ENCODE data around the gene AGTR1. TPM values are rescaled to one million over a fixed set of nuclear protein-coding genes. Genes with fewer than 3 reads are reported as not detected.
A peak's percentile ranks its signal among the peaks of the same experiment; 100 is the strongest.

AGTR1 gene
- total RNA-seq, 1 donor, result 10.5 TPM

DNA sequence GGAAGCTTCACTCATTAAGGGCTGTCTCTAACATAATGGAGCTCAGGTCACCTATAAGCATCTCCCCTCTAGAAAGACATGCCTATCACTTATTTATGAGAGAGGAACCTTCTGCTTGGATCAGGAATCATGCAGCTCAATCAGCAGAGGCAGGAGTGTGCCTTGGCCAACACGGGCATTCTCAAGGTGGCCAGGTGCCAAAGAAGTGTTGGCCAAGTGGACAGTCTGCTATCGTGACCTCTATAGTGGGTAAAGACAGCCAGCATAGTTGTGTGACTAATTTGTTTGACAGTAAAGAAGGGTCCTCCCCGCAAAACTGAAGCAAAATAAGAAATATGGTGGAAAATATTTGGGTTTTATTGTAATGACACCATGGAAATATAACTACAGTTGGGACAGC is 14.7 kb upstream of the AGTR1 start:
- no peak overlapping the region for H3K4me2 ChIP-seq (ENCODE audit: insufficient read depth, low read length)
- no peaks in the 10 kb centered on the region for H3K27me3 ChIP-seq (ENCODE audit: insufficient read depth, low read length)

DNA sequence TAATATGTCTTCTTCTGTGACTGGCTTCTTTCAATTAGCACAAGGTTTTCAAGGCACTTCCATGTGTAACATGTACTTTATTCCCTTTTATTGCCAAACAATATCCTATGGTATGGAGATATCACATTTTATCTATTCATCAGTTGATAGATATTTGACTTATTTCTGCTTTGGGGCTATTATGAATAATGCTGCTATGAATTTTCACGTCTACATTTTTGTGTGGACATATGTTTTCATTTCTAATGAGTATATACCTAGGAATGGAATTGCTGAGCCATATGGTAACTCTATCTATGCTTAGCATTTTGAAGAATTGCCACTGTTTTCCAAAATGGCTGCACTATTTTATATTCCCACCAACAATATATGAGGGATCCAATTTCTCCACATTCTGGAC is 3.6 kb upstream of the AGTR1 start:
- Histone ChIP-seq H2AFZ (ENCODE audit: low read length) (no peak overlapping the region), H3K4me1 (ENCODE audit: insufficient read depth, low read length) (peaks cover 6% of the 10 kb centered on the region), H3K27ac (ENCODE audit: low read depth, low read length) (no peak overlapping the region), H3K36me3 (ENCODE audit: insufficient read depth, low read length) (no peaks in the 10 kb centered on the region), H4K20me1 (ENCODE audit: insufficient read depth, low read length) (no peaks in the 10 kb centered on the region), H3K9me3 (ENCODE audit: low read depth, low read length) (no peaks in the 10 kb centered on the region), H3K4me2 (ENCODE audit: insufficient read depth, low read length) (no peak overlapping the region), H3K27me3 (ENCODE audit: insufficient read depth, low read length) (no peaks in the 10 kb centered on the region), H3K4me3 (ENCODE audit: insufficient read depth, low read length) (no peak overlapping the region), H3K79me2 (ENCODE audit: insufficient read depth, low read length) (no peaks in the 10 kb centered on the region)
- no peak for DNase-seq (ENCODE audit: insufficient read length, low spot score, missing footprints)
- TF ChIP-seq, protein P1, sequence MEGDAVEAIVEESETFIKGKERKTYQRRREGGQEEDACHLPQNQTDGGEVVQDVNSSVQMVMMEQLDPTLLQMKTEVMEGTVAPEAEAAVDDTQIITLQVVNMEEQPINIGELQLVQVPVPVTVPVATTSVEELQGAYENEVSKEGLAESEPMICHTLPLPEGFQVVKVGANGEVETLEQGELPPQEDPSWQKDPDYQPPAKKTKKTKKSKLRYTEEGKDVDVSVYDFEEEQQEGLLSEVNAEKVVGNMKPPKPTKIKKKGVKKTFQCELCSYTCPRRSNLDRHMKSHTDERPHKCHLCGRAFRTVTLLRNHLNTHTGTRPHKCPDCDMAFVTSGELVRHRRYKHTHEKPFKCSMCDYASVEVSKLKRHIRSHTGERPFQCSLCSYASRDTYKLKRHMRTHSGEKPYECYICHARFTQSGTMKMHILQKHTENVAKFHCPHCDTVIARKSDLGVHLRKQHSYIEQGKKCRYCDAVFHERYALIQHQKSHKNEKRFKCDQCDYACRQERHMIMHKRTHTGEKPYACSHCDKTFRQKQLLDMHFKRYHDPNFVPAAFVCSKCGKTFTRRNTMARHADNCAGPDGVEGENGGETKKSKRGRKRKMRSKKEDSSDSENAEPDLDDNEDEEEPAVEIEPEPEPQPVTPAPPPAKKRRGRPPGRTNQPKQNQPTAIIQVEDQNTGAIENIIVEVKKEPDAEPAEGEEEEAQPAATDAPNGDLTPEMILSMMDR (IDR thresholded peaks at IDR 0.05; ENCODE audit: extremely low read depth, low read depth, low read length), result no peak

More for the DNA sequence above, 14.7 kb upstream of the AGTR1 start:
- Histone ChIP-seq H3K9me3 (ENCODE audit: low read depth, low read length) (no peaks in the 10 kb centered on the region), H2AFZ (ENCODE audit: low read length) (no peak overlapping the region), H3K79me2 (ENCODE audit: insufficient read depth, low read length) (no peaks in the 10 kb centered on the region), H3K4me3 (ENCODE audit: insufficient read depth, low read length) (no peak overlapping the region), H3K36me3 (ENCODE audit: insufficient read depth, low read length) (no peaks in the 10 kb centered on the region), H3K27ac (ENCODE audit: low read depth, low read length) (no peak overlapping the region), H4K20me1 (ENCODE audit: insufficient read depth, low read length) (no peaks in the 10 kb centered on the region), H3K4me1 (ENCODE audit: insufficient read depth, low read length) (no peaks in the 10 kb centered on the region)
- DNase-seq (ENCODE audit: insufficient read length, low spot score, missing footprints), result no peak
- TF ChIP-seq, protein P1 (IDR thresholded peaks at IDR 0.05; ENCODE audit: extremely low read depth, low read depth, low read length), result no peak

DNA sequence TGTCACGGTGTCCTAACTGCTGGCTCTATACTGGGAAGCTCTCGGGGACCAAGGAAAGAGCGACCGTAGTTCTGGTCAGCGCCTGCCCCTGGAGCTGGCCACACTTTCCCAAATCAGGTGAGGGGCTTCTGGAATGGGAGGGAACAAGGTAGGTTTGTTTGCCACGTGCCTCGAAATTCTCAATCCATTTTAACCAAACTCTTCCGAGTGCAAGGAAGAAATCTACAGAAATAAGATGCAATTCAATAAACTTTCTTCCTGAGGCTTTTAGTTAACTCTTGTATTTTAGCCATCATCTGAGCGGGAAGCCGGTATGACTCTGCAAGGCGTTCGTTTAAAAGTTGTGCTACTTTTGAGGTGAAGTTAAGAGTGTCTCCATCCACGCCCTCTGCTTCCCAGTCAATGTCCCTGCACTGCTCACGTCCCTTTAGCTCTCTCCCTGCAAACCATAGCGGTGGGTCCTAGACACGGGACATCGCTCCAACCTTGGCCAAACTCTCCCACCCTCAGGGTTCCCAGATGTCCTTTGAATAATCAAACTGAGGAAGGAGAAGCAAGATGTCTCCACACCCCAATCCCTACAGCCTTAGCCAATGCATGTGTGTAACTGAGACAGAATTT is 597 bp downstream of the AGTR1 start:
- Histone ChIP-seq H2AFZ (ENCODE audit: low read length) (peak overlapping the region; percentile 96), H3K36me3 (ENCODE audit: insufficient read depth, low read length) (no peaks in the 10 kb centered on the region), H3K4me2 (ENCODE audit: insufficient read depth, low read length) (peak overlapping the region; percentile 82), H3K4me1 (ENCODE audit: insufficient read depth, low read length) (peaks cover 6% of the 10 kb centered on the region), H3K9me3 (ENCODE audit: low read depth, low read length) (no peaks in the 10 kb centered on the region), H3K4me3 (ENCODE audit: insufficient read depth, low read length) (peak overlapping the region; percentile 86), H3K79me2 (ENCODE audit: insufficient read depth, low read length) (no peaks in the 10 kb centered on the region), H4K20me1 (ENCODE audit: insufficient read depth, low read length) (no peaks in the 10 kb centered on the region), H3K27me3 (ENCODE audit: insufficient read depth, low read length) (no peaks in the 10 kb centered on the region), H3K27ac (ENCODE audit: low read depth, low read length) (peak overlapping the region; percentile 79)
- no peak for DNase-seq (ENCODE audit: insufficient read length, low spot score, missing footprints)
- TF ChIP-seq, protein P1 (IDR thresholded peaks at IDR 0.05; ENCODE audit: extremely low read depth, low read depth, low read length), result no peak

DNA sequence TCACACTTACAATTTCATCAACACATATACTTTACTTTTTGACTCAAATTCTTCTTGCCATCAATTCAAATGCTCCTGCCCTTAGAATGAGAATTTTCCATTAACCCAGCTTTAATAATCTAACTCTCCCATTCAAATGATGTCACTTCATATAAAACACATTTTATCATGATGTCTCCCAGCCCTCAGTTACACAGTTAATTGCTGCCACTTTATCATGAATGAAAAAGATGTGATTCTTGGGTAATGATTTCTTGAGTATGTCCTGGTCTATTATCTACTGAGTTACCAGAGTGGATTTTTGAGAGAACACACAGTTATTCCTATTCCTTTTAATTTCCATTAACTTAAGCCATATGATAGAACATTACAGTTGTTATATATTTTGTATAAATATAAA is 7.6 kb downstream of the AGTR1 start:
- H3K4me3 ChIP-seq (ENCODE audit: insufficient read depth, low read length), result no peak overlapping the region
- DNase-seq (ENCODE audit: insufficient read length, low spot score, missing footprints), result no peak
- H3K27me3 ChIP-seq (ENCODE audit: insufficient read depth, low read length), result no peaks in the 10 kb centered on the region
- TF ChIP-seq, protein P1 (IDR thresholded peaks at IDR 0.05; ENCODE audit: extremely low read depth, low read depth, low read length), result no peak
- H4K20me1 ChIP-seq (ENCODE audit: insufficient read depth, low read length), result no peaks in the 10 kb centered on the region
- H2AFZ ChIP-seq (ENCODE audit: low read length), result no peak overlapping the region
- no peak overlapping the region for H3K4me2 ChIP-seq (ENCODE audit: insufficient read depth, low read length)
- no peaks in the 10 kb centered on the region for H3K79me2 ChIP-seq (ENCODE audit: insufficient read depth, low read length)
- H3K9me3 ChIP-seq (ENCODE audit: low read depth, low read length), result no peaks in the 10 kb centered on the region
- no peaks in the 10 kb centered on the region for H3K4me1 ChIP-seq (ENCODE audit: insufficient read depth, low read length)
- H3K27ac ChIP-seq (ENCODE audit: low read depth, low read length), result no peak overlapping the region
- no peaks in the 10 kb centered on the region for H3K36me3 ChIP-seq (ENCODE audit: insufficient read depth, low read length)
